ENCODE data around the gene EPO. TPM values are rescaled to one million over a fixed set of nuclear protein-coding genes. Genes with fewer than 3 reads are reported as not detected.

The EPO gene
- total RNA-seq, 1 donor = not detected

DNA sequence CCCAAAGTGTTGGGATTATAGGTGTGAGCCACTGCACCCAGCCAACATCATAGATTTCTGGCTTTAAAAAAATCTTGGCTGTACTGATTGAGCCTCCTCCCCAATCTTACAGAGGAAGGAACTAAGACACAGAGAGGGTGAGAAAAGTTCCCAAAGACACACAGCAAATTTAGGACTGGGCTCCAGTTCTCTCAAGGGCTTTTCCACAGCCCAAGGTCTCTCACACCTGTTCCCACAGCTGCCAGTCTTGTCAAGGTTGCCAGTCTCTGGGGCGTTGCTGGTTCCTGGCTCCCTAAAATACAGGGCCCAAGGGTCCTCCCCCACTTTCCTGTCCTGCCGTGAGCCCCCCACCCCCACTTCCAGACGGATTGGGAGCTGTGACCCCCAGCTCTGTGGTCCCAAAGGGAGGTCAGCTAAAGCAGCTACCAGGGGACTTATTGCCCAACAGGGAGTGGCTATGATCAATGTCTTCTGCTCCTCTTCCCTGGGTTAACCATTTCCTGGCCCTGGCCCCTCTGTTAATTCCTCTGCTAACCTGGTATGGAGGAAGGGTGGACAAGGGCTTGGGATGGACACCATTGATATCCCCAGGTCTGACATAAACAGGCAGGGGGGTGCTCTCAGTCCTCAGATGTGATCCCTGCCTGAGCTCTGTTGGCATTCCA, 10.0 kb downstream of the EPO start:
- no peak for DNase-seq (ENCODE audit: low read depth)
- no peak overlapping the region for H3K4me3 ChIP-seq (ENCODE audit: low read depth, low read length)
- no peak for TF ChIP-seq CTCF (IDR thresholded peaks at IDR 0.05; ENCODE audit: insufficient read depth, low read depth, low read length)

DNA sequence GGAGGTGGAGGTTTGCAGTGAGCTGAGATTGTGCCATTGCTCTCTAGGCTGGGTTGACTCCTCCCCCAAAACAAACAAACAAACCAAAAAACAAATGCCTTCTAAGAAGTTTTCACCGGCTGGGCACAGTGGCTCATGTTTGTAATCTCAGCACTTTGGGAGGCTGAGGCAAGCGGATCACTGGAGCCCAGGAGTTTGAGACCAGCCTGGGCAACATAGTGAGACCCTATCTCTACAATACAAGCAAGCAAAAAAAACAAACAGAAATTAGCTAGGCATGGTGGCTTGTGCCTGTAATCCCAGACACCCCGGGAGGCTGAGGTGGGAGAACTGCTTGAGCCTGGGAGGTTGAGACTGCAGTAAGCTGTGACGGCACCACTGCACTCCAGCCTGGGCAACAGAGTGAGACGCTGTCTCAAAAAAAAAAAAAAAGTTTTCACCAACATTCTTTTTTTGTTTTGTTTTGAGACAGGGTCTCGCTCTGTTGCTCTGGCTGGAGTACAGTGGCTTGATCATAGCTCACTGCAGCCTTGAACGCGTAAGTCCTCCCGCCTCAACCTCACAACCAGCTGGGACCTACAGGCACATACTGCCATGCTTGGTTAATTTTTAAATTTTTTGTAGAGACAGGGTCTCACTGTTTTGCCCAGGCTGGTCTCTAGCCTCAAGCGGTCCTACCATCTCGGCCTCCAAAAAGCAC, 11.8 kb downstream of the EPO start:
- DNase-seq (ENCODE audit: low read depth) = no peak
- no peak overlapping the region for H3K4me3 ChIP-seq (ENCODE audit: low read depth, low read length)
- TF ChIP-seq CTCF (IDR thresholded peaks at IDR 0.05; ENCODE audit: insufficient read depth, low read depth, low read length) = no peak

GRCh38 chr7:100735730-100736129, 15.5 kb downstream of the EPO start:
- DNase-seq (ENCODE audit: low read depth) = no peak
- no peak overlapping the region for H3K4me3 ChIP-seq (ENCODE audit: low read depth, low read length)
- TF ChIP-seq CTCF (IDR thresholded peaks at IDR 0.05; ENCODE audit: insufficient read depth, low read depth, low read length) = no peak

DNA sequence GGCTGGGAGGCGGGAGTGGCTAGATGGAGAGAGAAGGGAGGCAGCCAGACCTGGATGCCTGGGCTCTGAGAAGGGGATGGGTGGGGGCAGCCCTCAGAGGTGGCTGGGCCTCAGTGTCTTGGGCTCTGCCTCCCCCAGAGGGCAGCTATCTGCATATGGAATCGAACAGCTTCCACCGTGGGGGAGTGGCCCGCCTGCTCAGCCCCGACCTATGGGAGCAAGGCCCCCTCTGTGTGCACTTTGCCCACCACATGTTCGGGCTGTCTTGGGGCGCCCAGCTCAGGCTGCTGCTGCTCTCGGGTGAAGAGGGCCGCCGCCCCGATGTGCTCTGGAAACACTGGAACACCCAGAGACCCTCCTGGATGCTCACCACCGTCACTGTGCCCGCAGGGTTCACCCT, 16.4 kb downstream of the EPO start:
- no peak overlapping the region for H3K4me3 ChIP-seq (ENCODE audit: low read depth, low read length)
- TF ChIP-seq CTCF (IDR thresholded peaks at IDR 0.05; ENCODE audit: insufficient read depth, low read depth, low read length) = no peak
- no peak for DNase-seq (ENCODE audit: low read depth)

- no peak overlapping the region for H3K4me3 ChIP-seq (ENCODE audit: low read depth, low read length)
- no peak for DNase-seq (ENCODE audit: low read depth)
- no peak for TF ChIP-seq CTCF (IDR thresholded peaks at IDR 0.05; ENCODE audit: insufficient read depth, low read depth, low read length)
These were observed 19.7 kb downstream of the EPO start for GRCh38 chr7:100739934-100740333.

DNA sequence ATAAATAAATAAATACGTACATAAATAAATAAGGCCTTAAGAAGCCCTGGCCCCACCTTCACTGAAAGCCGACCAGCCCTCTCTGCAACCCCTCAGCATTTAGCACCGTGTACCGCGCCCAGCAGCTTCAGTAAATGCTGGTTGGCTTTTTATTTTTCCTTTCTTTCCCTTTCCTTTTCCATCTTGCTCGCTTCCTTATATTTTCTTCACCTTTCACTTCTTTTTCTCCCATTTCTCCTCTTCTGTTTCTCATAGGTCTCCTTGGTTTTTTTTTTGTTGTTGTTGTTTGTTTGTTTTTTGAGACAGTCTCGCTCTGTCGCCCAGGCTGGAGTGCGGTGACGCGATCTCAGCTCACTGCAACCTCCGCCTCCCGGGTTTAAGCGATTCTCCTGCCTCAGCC, 24.3 kb downstream of the EPO start:
- H3K4me3 ChIP-seq (ENCODE audit: low read depth, low read length) = no peak overlapping the region
- no peak for TF ChIP-seq CTCF (IDR thresholded peaks at IDR 0.05; ENCODE audit: insufficient read depth, low read depth, low read length)
- no peak for DNase-seq (ENCODE audit: low read depth)

All from fibroblast of villous mesenchyme (primary cell).